Ascending aorta (tissue), 2 donors: ENCODE measurements around the gene AHCYL2. TPM values are rescaled to one million over a fixed set of nuclear protein-coding genes. Genes with fewer than 3 reads are reported as not detected.

ENCODE experiments used
- DNase-seq, 2 donors: peaks; one replicate each; pipeline ENCODE4 v3.0.0-alpha.2; 2019; ENCODE audit warnings: low spot score in 2 of 2
- H3K27ac ChIP-seq, 2 donors: fragments of 200-600 bp; sonication (generic); one replicate each; pipeline ENCODE4 v1.5.1; 2016 to 2017; ENCODE audit warnings: mild to moderate bottlenecking in 1 of 2
- H3K27me3 ChIP-seq: fragments of 200-600 bp; sonication (generic); one replicate; pipeline ENCODE4 v1.5.1; 2017
- H3K36me3 ChIP-seq, 2 donors: fragments of 200-600 bp; sonication (generic); one replicate each; pipeline ENCODE4 v1.5.1; 2016
- H3K4me1 ChIP-seq, 2 donors: fragments of 200-600 bp; sonication (generic); one replicate each; pipeline ENCODE4 v1.5.1; 2016 to 2017; ENCODE audit warnings: mild to moderate bottlenecking in 1 of 2
- H3K4me3 ChIP-seq, 2 donors: fragments of 200-600 bp; sonication (generic); one replicate each; pipeline ENCODE4 v1.5.1; 2016 to 2017; ENCODE audit warnings: mild to moderate bottlenecking in 1 of 2
- H3K9me3 ChIP-seq, 2 donors: fragments of 200-600 bp; sonication (generic); one replicate each; pipeline ENCODE4 v1.5.1; 2016
- CTCF ChIP-seq, 3 experiments: fragments of 200-600 bp in 2 of 3; fragments of 450-650 bp in 1 of 3; sonication (generic) in 2 of 3; IDR thresholded peaks; one replicate each; pipeline ENCODE4 v1.5.1; 2016 to 2019; ENCODE audit warnings: antibody characterized with exemption in 3 of 3, mild to moderate bottlenecking in 1 of 3, moderate library complexity in 1 of 3
- intact Hi-C: fragments of 100-400 bp; cut with DNase I; formaldehyde crosslinking; loops from one replicate; pipeline ENCODE4 v1.15.1; 2023
- total RNA-seq: library from RNA; depleted of rRNA; stranded (reverse); fragments of >200 nt; gene quantifications from one replicate; pipeline ENCODE4 v1.1.0, GENCODE V29; 2016

The AHCYL2 gene
- total RNA-seq, 1 donor from 2014 or later, result 62.9 TPM

GRCh38 chr7:129187681-129188371 is 37.0 kb upstream of the AHCYL2 start:
- no peak overlapping the region for H3K27ac ChIP-seq
- H3K27me3 ChIP-seq, result no peaks in the 10 kb centered on the region
- H3K4me3 ChIP-seq, result peak overlapping the region; percentile 86 to 93
- TF ChIP-seq CTCF (IDR thresholded peaks at IDR 0.05), result no peak
- peaks cover 0 to 7% of the 10 kb centered on the region in 2 donors for H3K4me1 ChIP-seq
- intact Hi-C loops, result loop anchor here (1.0 kb wide), 1 partner anchor 18 kb away; no protein-coding TSS in a partner anchor
- no peaks in the 10 kb centered on the region for H3K36me3 ChIP-seq
- no peaks in the 10 kb centered on the region for H3K9me3 ChIP-seq
- no peak for DNase-seq

GRCh38 chr7:129188372-129188891 is 36.4 kb upstream of the AHCYL2 start, which contains the start of gene SMO:
Gene SMO, plus strand, starts transcription at chr7:129188633. Its CDS starts 519 bp downstream, at chr7:129189152.
- DNase-seq, result peak in 1 of 2 donors; percentile 72
- H3K27ac ChIP-seq, result peak within 1 kb of the TSS in 1 of 2 donors; percentile 38

GRCh38 chr7:129188892-129189660 is 35.8 kb upstream of the AHCYL2 start:
- no peaks in the 10 kb centered on the region for H3K36me3 ChIP-seq
- intact Hi-C loops, result loop anchor here (1.0 kb wide), 1 partner anchor 19 kb away; no protein-coding TSS in a partner anchor
- peak overlapping the region in 1 of 2 donors; percentile 38 for H3K27ac ChIP-seq
- H3K4me3 ChIP-seq, result peak overlapping the region; percentile 86 to 93
- peaks cover 0 to 7% of the 10 kb centered on the region in 2 donors for H3K4me1 ChIP-seq
- peak in 1 of 2 donors; percentile 65 for DNase-seq
- no peaks in the 10 kb centered on the region for H3K27me3 ChIP-seq
- no peak for TF ChIP-seq CTCF (IDR thresholded peaks at IDR 0.05)
- H3K9me3 ChIP-seq, result no peaks in the 10 kb centered on the region

More at GRCh38 chr7:129188372-129188891, 36.4 kb upstream of the AHCYL2 start, which contains the start of gene SMO:
- H3K4me3 ChIP-seq, result peak within 1 kb of the TSS; percentile 86 to 93
- no peaks in the 10 kb centered on the region for H3K27me3 ChIP-seq
- no peak for TF ChIP-seq CTCF (IDR thresholded peaks at IDR 0.05)
- intact Hi-C loops, result loop anchor here (1.0 kb wide), 1 partner anchor 18 kb away; no protein-coding TSS in a partner anchor
- H3K36me3 ChIP-seq, result no peaks in the 10 kb centered on the region
- H3K4me1 ChIP-seq, result peaks cover 0 to 7% of the 10 kb centered on the region in 2 donors
- H3K9me3 ChIP-seq, result no peaks in the 10 kb centered on the region

GRCh38 chr7:129189661-129190310 is 35.0 kb upstream of the AHCYL2 start:
- H3K9me3 ChIP-seq, result no peaks in the 10 kb centered on the region
- DNase-seq, result no peak
- peaks cover 0 to 7% of the 10 kb centered on the region in 2 donors for H3K4me1 ChIP-seq
- no peak overlapping the region for H3K27ac ChIP-seq
- H3K4me3 ChIP-seq, result peak overlapping the region; percentile 86 to 93
- H3K36me3 ChIP-seq, result no peaks in the 10 kb centered on the region
- H3K27me3 ChIP-seq, result no peaks in the 10 kb centered on the region
- intact Hi-C loops, result no loop called here
- no peak for TF ChIP-seq CTCF (IDR thresholded peaks at IDR 0.05)

GRCh38 chr7:129191272-129191671 is 33.6 kb upstream of the AHCYL2 start:
- peaks cover 0 to 7% of the 10 kb centered on the region in 2 donors for H3K4me1 ChIP-seq
- DNase-seq, result no peak
- no peak overlapping the region for H3K27ac ChIP-seq
- no peaks in the 10 kb centered on the region for H3K36me3 ChIP-seq
- no peak overlapping the region for H3K4me3 ChIP-seq
- intact Hi-C loops, result no loop called here
- H3K9me3 ChIP-seq, result no peaks in the 10 kb centered on the region
- TF ChIP-seq CTCF (IDR thresholded peaks at IDR 0.05), result no peak
- no peaks in the 10 kb centered on the region for H3K27me3 ChIP-seq
